Measurements from ENCODE around the gene CGB1. TPM values are rescaled to one million over a fixed set of nuclear protein-coding genes. Genes with fewer than 3 reads are reported as not detected.

Gene CGB1
- total and polyA plus RNA-seq, 2 of the 13 experiments (the other 11 are each of a cell fraction or from before 2014, with no cell fraction given) = not detected

DNA sequence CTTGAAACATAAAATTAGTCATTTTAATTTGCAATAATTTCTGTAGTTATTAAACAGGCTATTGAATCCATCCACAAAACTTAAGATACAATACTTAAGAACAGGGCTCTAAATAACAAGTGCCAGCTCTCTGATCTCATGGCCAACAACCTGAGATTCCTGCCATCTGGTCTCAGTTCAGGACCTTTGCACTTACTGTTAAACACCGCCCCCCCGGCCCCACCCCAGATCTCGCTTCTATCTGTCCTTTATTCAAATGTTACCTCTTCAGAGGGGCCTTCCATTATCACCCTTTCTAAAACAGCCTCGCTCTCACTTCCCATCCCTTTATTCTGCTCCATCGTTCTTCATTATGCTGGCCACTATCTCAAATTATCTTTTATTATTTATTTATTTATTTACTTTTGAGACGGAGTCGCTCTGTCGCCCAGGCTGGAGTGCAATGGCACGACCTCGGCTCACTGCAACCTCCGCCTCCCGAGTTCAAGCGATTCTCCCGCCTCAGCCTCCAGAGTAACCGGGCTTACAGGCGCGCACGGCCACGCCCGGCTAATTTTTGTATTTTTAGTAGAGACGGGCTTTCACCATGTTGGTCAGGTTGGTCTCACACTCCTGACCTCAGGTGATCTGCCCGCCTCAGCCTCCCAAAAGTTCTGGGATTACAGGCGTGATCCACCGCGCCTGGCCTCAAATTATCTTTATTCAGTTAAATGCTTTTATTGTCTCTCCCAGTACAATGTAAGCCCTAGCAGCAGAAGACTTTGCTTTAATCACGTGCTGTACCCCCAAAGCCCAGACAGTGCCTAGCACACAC, 47.7 kb upstream of the CGB1 start (continued):
- TF ChIP-seq ZNF567 (CRISPR knock-in tag; IDR thresholded peaks at IDR 0.05; ENCODE audit: borderline replicate concordance) (0 out of 2 replicates have a peak, but pooled peaks have one; percentile 22), ZNF333 (CRISPR knock-in tag; IDR thresholded peaks at IDR 0.05; ENCODE audit: borderline replicate concordance) (0 out of 2 replicates have a peak, but pooled peaks have one; percentile 34), NR2C2 (CRISPR knock-in tag; IDR thresholded peaks at IDR 0.05; ENCODE audit: borderline replicate concordance) (no peak), ZNF235 (CRISPR knock-in tag; IDR thresholded peaks at IDR 0.05; ENCODE audit: borderline replicate concordance) (0 out of 2 replicates have a peak, but pooled peaks have one; percentile 62), SMAD9 (CRISPR knock-in tag; IDR thresholded peaks at IDR 0.05) (no peak), KDM5B (CRISPR knock-in tag; IDR thresholded peaks at IDR 0.05; ENCODE audit: borderline replicate concordance) (no peak), ZBTB42 (CRISPR knock-in tag; IDR thresholded peaks at IDR 0.05) (0 out of 2 replicates have a peak, but pooled peaks have one; percentile 18), ZNF772 (CRISPR knock-in tag; IDR thresholded peaks at IDR 0.05) (peak; percentile 4; the same call in 1 of the 2 replicates), PRPF4 (IDR thresholded peaks at IDR 0.05; ENCODE audit: low read depth, low read length, poor library complexity, severe bottlenecking) (peak; percentile 90), RORA (CRISPR knock-in tag; IDR thresholded peaks at IDR 0.05) (no peak), ZBTB38 (CRISPR knock-in tag; IDR thresholded peaks at IDR 0.05) (peak; percentile 91)
- TF ChIP-seq, protein P1, sequence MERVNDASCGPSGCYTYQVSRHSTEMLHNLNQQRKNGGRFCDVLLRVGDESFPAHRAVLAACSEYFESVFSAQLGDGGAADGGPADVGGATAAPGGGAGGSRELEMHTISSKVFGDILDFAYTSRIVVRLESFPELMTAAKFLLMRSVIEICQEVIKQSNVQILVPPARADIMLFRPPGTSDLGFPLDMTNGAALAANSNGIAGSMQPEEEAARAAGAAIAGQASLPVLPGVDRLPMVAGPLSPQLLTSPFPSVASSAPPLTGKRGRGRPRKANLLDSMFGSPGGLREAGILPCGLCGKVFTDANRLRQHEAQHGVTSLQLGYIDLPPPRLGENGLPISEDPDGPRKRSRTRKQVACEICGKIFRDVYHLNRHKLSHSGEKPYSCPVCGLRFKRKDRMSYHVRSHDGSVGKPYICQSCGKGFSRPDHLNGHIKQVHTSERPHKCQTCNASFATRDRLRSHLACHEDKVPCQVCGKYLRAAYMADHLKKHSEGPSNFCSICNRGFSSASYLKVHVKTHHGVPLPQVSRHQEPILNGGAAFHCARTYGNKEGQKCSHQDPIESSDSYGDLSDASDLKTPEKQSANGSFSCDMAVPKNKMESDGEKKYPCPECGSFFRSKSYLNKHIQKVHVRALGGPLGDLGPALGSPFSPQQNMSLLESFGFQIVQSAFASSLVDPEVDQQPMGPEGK (CRISPR knock-in tag; IDR thresholded peaks at IDR 0.05) = 0 out of 2 replicates have a peak, but pooled peaks have one; percentile 12
